HFF-Myc (cell line): ENCODE data around the gene GLI3.

ENCODE experiments used
- DNase-seq: peaks from one replicate; pipeline ENCODE4 v3.0.0-alpha.2; 2011; ENCODE audit warnings: low read depth; ENCODE audit errors: extremely low read depth
- H3K4me3 ChIP-seq: replicated peaks from 2 replicates; pipeline ENCODE4 v1.5.1; 2011; ENCODE audit warnings: low read depth, mild to moderate bottlenecking, control low read depth, low read length
- TF ChIP-seq, protein P1 (sequence below): IDR thresholded peaks from 2 replicates; pipeline ENCODE4 v1.5.1; 2012; ENCODE audit warnings: mild to moderate bottlenecking, low read depth, low read length, control low read depth; ENCODE audit errors: missing control alignments

GLI3 gene

DNA sequence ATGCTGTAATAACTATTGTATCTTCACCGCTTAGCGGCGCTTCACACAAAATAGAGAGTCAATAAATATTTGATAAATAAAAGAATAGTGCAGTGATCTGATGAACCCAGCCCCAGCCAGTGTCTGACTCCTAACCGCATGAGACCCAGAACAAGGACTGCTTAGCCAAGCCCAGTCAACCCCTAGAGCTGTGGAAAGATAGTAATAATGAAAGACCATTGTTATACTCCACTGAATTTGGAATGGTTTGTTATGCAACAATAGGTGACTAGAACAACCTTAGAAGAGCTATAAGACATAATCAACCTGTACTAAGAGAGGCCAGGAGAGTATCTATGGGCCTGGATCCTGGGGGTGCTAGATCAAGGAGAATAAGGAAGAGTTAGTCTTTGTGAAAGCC, 303.6 kb downstream of the GLI3 start:
- no peak for DNase-seq
- TF ChIP-seq, protein P1, sequence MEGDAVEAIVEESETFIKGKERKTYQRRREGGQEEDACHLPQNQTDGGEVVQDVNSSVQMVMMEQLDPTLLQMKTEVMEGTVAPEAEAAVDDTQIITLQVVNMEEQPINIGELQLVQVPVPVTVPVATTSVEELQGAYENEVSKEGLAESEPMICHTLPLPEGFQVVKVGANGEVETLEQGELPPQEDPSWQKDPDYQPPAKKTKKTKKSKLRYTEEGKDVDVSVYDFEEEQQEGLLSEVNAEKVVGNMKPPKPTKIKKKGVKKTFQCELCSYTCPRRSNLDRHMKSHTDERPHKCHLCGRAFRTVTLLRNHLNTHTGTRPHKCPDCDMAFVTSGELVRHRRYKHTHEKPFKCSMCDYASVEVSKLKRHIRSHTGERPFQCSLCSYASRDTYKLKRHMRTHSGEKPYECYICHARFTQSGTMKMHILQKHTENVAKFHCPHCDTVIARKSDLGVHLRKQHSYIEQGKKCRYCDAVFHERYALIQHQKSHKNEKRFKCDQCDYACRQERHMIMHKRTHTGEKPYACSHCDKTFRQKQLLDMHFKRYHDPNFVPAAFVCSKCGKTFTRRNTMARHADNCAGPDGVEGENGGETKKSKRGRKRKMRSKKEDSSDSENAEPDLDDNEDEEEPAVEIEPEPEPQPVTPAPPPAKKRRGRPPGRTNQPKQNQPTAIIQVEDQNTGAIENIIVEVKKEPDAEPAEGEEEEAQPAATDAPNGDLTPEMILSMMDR, result no peak
- no peak overlapping the region for H3K4me3 ChIP-seq

DNA sequence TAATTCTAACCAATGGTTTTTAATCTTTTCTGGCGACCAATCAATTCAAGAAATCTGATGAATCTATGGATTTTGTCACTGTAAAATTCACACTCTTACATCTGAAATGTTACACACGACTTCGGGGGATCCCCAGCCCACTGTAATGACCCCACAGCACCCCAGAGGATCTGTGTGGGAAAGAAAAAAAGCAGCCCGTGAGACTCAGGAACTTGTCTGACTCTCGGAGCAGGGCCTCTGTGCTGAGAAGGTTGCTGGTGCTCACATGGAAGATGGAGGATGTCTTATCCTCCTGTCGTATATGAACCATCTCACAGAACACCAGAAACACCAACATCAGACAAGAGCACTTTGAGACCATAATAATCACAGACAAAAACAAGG, 305.8 kb downstream of the GLI3 start:
- DNase-seq, result no peak
- TF ChIP-seq, protein P1, result no peak
- H3K4me3 ChIP-seq, result no peak overlapping the region

DNA sequence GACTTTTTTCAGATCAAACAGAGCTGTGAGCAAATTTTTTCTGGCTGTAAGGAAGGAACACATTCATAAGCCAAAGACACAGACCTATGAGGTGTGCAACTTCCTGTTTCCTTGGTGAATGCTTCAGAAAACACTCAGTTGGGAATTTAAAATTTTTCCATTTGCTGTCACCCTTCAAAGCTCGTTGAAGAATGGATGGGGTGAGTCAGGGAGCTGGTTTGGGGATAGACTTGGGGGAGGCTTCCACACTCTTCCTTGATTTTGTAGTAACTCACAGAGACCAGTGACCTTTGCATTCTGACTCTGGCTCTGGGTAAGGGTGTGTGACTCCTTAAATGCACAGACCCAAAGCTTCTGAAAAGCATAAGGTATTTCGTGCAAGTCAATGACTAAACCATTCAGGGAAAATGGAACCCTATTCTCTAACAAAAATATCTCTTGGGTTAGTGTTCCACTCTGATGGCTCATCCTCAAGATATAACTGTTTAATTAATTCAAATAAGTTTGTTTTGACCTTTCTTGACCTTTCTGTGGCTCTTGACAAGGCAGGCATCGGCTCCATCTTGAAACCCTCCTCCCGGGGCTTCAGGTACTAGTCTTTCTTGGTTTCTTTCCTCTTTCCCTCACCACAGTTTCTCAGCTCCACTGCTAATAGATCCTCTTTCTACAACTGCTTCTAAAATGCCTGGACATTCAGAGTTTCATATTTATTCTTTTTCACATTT, 306.3 kb downstream of the GLI3 start:
- no peak for DNase-seq

DNA sequence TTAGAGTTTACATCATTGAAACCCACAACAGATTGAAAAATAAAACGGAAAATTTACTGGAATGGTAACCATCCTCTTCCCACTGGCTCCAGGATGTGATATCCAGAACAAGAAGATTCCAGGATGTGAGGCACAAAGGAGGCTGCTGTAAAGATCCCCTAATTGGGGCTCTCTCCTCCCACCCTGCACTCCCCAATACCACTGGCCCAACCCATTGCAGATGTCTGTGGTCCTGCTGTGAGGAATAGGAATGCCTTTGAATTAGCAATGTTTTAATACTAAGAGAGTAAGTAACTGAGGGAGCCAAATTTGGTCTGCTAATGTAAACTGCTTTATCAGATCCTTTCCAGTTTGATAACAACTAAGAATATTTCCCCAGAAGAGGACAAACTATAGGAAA, 308.2 kb downstream of the GLI3 start:
- no peak for DNase-seq
- TF ChIP-seq, protein P1, result no peak
- H3K4me3 ChIP-seq, result no peak overlapping the region

More for the DNA sequence above, 306.3 kb downstream of the GLI3 start:
- no peak overlapping the region for H3K4me3 ChIP-seq
- TF ChIP-seq, protein P1, result no peak

DNA sequence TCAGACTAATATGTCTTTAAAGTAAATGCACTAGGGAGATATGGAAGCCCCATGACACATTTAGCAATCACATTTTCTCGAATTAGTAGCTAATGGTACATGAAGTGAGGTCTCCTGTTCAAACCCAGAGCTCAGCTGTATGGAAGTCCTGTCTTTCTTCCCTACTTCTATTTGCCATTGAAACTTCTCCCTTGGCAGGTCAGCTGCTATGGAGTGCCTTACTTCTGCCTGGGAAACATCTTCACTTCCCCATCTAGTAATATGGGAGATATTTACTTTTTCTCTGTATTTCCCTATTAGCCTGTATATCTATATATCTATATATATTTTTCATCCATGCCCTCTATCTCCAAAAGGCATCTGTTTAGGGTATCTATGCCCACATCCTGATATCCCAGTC, 308.8 kb downstream of the GLI3 start:
- DNase-seq, result no peak
- TF ChIP-seq, protein P1, result no peak
- no peak overlapping the region for H3K4me3 ChIP-seq

DNA sequence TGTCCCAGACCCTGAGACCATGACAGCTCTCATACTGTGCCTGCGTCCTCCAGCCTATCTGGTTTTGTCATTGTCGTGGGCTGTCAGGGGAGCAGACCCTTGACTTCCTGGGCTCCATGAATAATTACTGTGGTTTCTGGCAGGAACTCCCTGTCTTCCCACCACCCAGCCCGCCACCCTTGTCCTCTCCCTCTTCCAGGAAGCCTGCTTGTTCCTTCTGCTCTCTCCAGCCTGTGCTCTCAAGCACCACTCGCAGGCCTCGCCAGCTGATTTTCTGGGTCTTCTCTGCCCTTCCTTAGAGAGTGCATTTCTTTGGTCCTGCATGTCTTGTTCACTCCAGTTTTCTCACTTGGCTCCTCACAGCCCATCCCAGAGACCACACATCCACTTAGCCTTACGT, 309.6 kb downstream of the GLI3 start:
- DNase-seq, result no peak
- TF ChIP-seq, protein P1, result no peak

DNA sequence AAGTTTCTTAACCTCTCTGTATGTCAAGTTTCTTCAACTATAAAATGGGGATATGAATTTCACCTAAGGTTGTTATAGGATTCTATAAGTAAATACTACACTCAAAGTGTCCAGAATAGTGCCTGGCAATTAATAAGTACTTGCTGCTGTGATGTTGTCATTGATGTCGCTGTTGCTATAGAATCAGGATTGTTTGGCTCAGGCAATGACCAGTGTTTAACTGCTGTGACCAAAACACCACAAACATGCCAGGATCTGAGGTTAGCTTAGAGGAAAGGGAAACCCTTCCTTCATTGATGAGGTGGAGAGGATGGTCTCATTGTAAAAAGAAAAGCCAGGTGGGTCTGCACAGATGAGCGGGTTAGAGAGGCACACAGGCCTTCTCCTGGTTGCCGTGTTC, 311.1 kb downstream of the GLI3 start:
- no peak overlapping the region for H3K4me3 ChIP-seq
- TF ChIP-seq, protein P1, result no peak
- no peak for DNase-seq

More for the DNA sequence above, 309.6 kb downstream of the GLI3 start:
- H3K4me3 ChIP-seq, result no peak overlapping the region
